Measurements from ENCODE around the gene PRKCQ. TPM values are rescaled to one million over a fixed set of nuclear protein-coding genes. Genes with fewer than 3 reads are reported as not detected.

Gene PRKCQ
- total RNA-seq, 1 donor from 2014 or later: 2.3 TPM

DNA sequence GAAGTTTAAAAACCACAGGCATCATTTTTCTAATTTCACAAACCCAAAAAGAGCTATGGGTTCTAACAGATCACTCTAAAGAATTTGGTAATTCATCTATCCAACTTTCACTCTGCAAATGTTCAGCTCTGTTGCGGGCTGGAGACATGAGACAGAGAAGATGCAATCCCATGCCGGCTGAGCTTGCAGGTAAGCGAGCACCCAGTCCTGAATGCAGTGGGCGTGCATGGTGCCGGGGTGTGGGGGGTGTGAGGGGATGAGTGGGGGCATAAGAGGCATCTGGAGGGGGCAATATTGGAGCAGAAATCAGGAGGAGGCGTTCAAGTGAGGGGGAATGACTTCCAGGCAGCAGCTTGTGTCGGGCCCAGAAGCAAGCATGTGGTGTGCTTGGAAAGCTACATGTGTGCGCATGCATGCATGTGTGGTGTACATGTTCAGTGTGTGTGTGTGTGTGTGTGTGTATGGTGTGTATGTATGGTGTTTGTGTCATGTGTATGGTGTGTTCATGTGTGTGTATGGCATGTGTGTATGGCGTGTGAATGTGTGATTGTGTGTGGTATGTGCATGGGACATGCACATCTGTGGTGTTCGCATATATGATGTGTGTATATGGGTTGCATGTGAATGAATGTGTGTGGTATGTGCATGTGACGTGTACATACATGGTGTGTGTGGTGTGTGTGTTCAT is 172.9 kb downstream of the PRKCQ start:
- H3K36me3 Mint-ChIP-seq: no peaks in the 10 kb centered on the region
- H3K27ac Mint-ChIP-seq: no peak overlapping the region
- no peaks in the 10 kb centered on the region for H3K9me3 Mint-ChIP-seq
- DNase-seq (ENCODE audit: low spot score in 2 of 2, unreplicated experiment in 2 of 2): no peak
- TF ChIP-seq, protein P1, sequence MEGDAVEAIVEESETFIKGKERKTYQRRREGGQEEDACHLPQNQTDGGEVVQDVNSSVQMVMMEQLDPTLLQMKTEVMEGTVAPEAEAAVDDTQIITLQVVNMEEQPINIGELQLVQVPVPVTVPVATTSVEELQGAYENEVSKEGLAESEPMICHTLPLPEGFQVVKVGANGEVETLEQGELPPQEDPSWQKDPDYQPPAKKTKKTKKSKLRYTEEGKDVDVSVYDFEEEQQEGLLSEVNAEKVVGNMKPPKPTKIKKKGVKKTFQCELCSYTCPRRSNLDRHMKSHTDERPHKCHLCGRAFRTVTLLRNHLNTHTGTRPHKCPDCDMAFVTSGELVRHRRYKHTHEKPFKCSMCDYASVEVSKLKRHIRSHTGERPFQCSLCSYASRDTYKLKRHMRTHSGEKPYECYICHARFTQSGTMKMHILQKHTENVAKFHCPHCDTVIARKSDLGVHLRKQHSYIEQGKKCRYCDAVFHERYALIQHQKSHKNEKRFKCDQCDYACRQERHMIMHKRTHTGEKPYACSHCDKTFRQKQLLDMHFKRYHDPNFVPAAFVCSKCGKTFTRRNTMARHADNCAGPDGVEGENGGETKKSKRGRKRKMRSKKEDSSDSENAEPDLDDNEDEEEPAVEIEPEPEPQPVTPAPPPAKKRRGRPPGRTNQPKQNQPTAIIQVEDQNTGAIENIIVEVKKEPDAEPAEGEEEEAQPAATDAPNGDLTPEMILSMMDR (IDR thresholded peaks at IDR 0.05; ENCODE audit: unreplicated experiment): no peak
- H3K4me3 Mint-ChIP-seq: no peak overlapping the region
- peaks cover 7% of the 10 kb centered on the region for H3K4me1 Mint-ChIP-seq
- peaks cover 23% of the 10 kb centered on the region for H3K27me3 Mint-ChIP-seq (ENCODE audit: low read depth)

DNA sequence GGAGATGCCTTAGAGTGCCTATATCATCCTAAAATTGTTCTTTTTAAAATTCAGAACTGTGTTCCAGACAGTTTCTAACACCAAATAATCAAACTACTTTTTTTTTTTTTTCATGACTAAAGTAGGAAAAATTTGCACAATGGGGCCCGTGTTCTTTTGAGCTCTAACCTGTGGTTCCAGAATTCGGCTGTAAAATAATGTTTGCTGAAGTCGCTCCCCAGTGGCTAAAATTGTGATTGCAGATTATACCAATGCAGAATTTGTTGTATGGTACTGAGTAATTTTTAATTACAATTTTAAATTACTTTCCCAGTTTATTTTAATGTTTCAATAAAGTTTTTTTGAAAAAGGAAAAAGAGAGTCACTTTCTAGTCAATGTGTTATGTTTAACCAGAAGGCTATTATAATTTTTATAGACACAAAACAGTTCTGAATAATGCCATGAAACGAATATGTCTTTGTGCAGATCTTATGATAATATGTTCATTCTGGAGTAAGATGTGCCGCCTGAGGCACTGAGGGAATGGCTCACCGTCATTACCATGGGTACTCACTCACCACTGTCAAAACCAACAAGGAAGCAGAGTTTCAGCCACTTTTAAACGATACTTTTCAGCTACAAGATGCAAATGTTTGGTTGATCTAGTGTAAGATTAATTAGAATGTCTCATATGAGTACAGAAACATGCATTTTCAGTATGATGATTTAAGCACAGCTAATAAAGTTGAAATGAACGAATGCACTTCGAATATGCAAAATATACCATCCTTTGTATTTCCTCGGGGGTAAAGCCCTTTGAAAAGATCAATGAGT is 173.6 kb downstream of the PRKCQ start:
- Mint-ChIP-seq H3K4me3 (no peak overlapping the region), H3K36me3 (no peaks in the 10 kb centered on the region), H3K27ac (no peak overlapping the region), H3K9me3 (no peaks in the 10 kb centered on the region), H3K27me3 (ENCODE audit: low read depth) (peaks cover 25% of the 10 kb centered on the region), H3K4me1 (peaks cover 13% of the 10 kb centered on the region)
- no peak for DNase-seq (ENCODE audit: low spot score in 2 of 2, unreplicated experiment in 2 of 2)
- TF ChIP-seq, protein P1 (IDR thresholded peaks at IDR 0.05; ENCODE audit: unreplicated experiment): no peak

DNA sequence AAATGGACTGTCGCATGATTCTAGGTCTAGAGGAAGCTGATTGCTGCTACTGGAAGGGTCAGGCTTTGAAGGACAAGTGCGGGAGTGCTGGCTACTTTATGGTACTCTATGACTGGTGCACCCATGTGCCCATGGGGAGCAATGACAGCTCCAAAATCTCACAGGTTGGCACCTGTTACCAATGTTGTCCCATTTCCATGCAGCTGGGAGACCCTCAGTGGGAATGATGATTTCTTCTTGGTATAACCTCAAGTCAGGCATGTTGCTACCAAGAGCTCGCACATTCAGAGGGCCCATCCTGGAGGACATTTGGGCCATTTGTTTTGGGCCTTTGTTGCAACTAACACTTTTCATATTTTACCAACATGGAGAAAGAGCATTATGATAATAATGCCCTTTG is 174.4 kb downstream of the PRKCQ start:
- Mint-ChIP-seq H3K4me1 (peaks cover 14% of the 10 kb centered on the region), H3K4me3 (no peak overlapping the region), H3K36me3 (no peaks in the 10 kb centered on the region), H3K27ac (no peak overlapping the region), H3K9me3 (no peaks in the 10 kb centered on the region), H3K27me3 (ENCODE audit: low read depth) (peaks cover 25% of the 10 kb centered on the region)
- TF ChIP-seq, protein P1 (IDR thresholded peaks at IDR 0.05; ENCODE audit: unreplicated experiment): no peak
- DNase-seq (ENCODE audit: low spot score in 2 of 2, unreplicated experiment in 2 of 2): no peak

DNA sequence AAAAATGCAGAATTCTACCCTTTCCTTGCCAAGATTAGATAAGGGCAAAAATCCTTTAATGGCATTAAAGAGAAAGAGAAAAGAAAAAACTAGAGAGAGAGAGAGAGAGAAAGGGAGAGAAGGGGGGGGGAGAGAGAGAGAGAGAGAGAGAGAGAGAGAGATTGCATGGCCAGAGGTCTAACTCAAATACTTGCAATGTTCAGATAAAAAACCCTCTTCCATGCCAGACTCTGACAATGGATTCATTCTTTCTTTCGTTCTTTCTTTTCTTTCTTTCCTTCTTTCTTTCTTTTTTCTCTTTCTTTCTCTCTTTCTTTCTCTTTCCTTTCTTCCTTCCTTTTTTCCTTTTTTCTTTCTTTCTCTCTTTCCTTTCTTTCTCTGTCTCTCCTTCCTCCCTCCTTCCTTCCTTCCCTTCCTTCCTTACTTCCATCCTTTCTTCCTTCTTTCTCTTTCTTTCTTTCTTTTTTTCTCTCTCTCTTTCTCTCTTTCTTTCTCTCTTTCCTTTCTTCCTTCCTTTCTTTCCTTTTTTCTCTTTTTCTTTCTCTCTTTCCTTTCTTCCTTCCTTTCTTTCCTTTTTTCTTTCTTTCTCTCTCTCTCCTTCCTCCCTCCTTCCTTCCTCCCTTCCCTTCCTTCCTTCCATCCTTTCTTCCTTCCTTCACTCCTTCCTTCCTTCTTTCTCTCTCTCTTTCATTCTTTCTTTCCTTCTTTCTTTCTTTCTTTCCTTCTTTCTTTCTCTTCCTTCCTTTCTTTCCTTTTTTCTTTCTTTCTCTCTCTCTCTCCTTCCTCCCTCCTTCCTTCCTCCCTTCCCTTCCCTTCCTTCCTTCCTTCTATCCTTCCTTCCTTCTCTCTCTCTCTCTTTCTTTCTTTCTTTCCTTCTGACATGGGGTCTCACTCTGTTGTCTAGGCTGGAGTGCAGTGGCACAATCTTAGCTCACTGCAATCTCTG is 175.7 kb downstream of the PRKCQ start:
- Mint-ChIP-seq H3K9me3 (no peaks in the 10 kb centered on the region), H3K27ac (no peak overlapping the region), H3K4me1 (peaks cover 15% of the 10 kb centered on the region), H3K4me3 (no peak overlapping the region), H3K36me3 (no peaks in the 10 kb centered on the region), H3K27me3 (ENCODE audit: low read depth) (peaks cover 25% of the 10 kb centered on the region)
- TF ChIP-seq, protein P1 (IDR thresholded peaks at IDR 0.05; ENCODE audit: unreplicated experiment): no peak
- no peak for DNase-seq (ENCODE audit: low spot score in 2 of 2, unreplicated experiment in 2 of 2)

DNA sequence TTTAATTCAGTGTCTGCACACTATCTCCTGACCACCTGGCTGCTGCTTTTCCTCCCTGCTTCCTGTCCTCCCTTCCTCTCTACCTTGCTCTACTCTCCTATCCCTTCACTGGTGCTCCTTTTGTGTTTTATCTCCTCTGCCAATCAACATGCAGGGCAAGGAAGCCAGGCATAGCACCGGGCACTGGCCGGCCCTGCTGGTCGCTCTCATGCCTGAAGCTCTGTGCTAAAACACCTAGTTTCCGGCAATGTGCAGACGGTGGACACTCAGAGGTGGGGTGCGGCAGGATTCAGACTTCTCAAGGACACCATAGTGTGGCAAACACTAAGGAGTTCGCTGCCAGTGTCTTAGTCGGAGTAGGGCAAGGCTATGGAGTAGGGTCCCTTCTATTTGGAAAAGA is 177.1 kb downstream of the PRKCQ start:
- H3K27me3 Mint-ChIP-seq (ENCODE audit: low read depth): peaks cover 25% of the 10 kb centered on the region
- no peaks in the 10 kb centered on the region for H3K36me3 Mint-ChIP-seq
- no peak for DNase-seq (ENCODE audit: low spot score in 2 of 2, unreplicated experiment in 2 of 2)
- TF ChIP-seq, protein P1 (IDR thresholded peaks at IDR 0.05; ENCODE audit: unreplicated experiment): no peak
- H3K4me3 Mint-ChIP-seq: no peak overlapping the region
- no peaks in the 10 kb centered on the region for H3K9me3 Mint-ChIP-seq
- peaks cover 19% of the 10 kb centered on the region for H3K4me1 Mint-ChIP-seq
- H3K27ac Mint-ChIP-seq: no peak overlapping the region
